GM19438 (cell line): Measurements from ENCODE around the gene POLD1.

Experiments used
- ATAC-seq: cut with Tn5 transposase; IDR thresholded peaks from one replicate; pipeline ENCODE4 v1.9.1; 2021; ENCODE audit warnings: low read depth; ENCODE audit not compliant: unreplicated experiment

Gene POLD1

GRCh38 chr19:50417111-50418081, 33.2 kb downstream of the POLD1 start:
- no peak for ATAC-seq

GRCh38 chr19:50418176-50419021, 34.3 kb downstream of the POLD1 start, which contains the start of gene SPIB:
Gene SPIB (plus strand): TSS chr19:50418938. CDS start chr19:50418963, 25 bp downstream.
- ATAC-seq: no peak

GRCh38 chr19:50419022-50419579, 35.0 kb downstream of the POLD1 start:
- ATAC-seq: no peak

- ATAC-seq: no peak
Measured at GRCh38 chr19:50419580-50420035, 35.5 kb downstream of the POLD1 start.

GRCh38 chr19:50420127-50420526, 36.0 kb downstream of the POLD1 start:
- ATAC-seq: no peak

GRCh38 chr19:50420808-50421207, 36.7 kb downstream of the POLD1 start:
- ATAC-seq: no peak

GRCh38 chr19:50422397-50423278, 38.5 kb downstream of the POLD1 start:
- no peak for ATAC-seq

GRCh38 chr19:50423279-50424113, 39.3 kb downstream of the POLD1 start:
- ATAC-seq: no peak

GRCh38 chr19:50425581-50425980, 41.4 kb downstream of the POLD1 start:
- ATAC-seq: no peak

GRCh38 chr19:50427318-50427925, 43.3 kb downstream of the POLD1 start:
- ATAC-seq: no peak

GRCh38 chr19:50427997-50428425, 43.9 kb downstream of the POLD1 start:
- no peak for ATAC-seq

- no peak for ATAC-seq
Measured at GRCh38 chr19:50428772-50429463, 44.8 kb downstream of the POLD1 start.

- ATAC-seq: no peak
Measured at GRCh38 chr19:50430888-50431342, 46.8 kb downstream of the POLD1 start.

GRCh38 chr19:50431343-50432220, 47.4 kb downstream of the POLD1 start:
- peak; percentile 45 for ATAC-seq

- peak; percentile 3 for ATAC-seq
Measured at GRCh38 chr19:50432221-50433028, 48.3 kb downstream of the POLD1 start, which contains the start of gene MYBPC2. Gene MYBPC2 (plus strand): TSS chr19:50432892. CDS start chr19:50432954, 62 bp downstream.
